Ascending aorta (tissue), 2 donors: ENCODE measurements around the gene DMD. TPM values are rescaled to one million over a fixed set of nuclear protein-coding genes. Genes with fewer than 3 reads are reported as not detected.

Experiments
- DNase-seq, 2 donors: peaks; one replicate each; pipeline ENCODE4 v3.0.0-alpha.2; 2019; ENCODE audit warnings: low spot score in 2 of 2
- H3K27ac ChIP-seq, 2 donors: fragments of 200-600 bp; sonication (generic); one replicate each; pipeline ENCODE4 v1.5.1; 2016 to 2017; ENCODE audit warnings: mild to moderate bottlenecking in 1 of 2
- H3K27me3 ChIP-seq: fragments of 200-600 bp; sonication (generic); one replicate; pipeline ENCODE4 v1.5.1; 2017
- H3K36me3 ChIP-seq, 2 donors: fragments of 200-600 bp; sonication (generic); one replicate each; pipeline ENCODE4 v1.5.1; 2016
- H3K4me1 ChIP-seq, 2 donors: fragments of 200-600 bp; sonication (generic); one replicate each; pipeline ENCODE4 v1.5.1; 2016 to 2017; ENCODE audit warnings: mild to moderate bottlenecking in 1 of 2
- H3K4me3 ChIP-seq, 2 donors: fragments of 200-600 bp; sonication (generic); one replicate each; pipeline ENCODE4 v1.5.1; 2016 to 2017; ENCODE audit warnings: mild to moderate bottlenecking in 1 of 2
- H3K9me3 ChIP-seq, 2 donors: fragments of 200-600 bp; sonication (generic); one replicate each; pipeline ENCODE4 v1.5.1; 2016
- CTCF ChIP-seq, 3 experiments: fragments of 200-600 bp in 2 of 3; fragments of 450-650 bp in 1 of 3; sonication (generic) in 2 of 3; IDR thresholded peaks; one replicate each; pipeline ENCODE4 v1.5.1; 2016 to 2019; ENCODE audit warnings: antibody characterized with exemption in 3 of 3, mild to moderate bottlenecking in 1 of 3, moderate library complexity in 1 of 3
- intact Hi-C: fragments of 100-400 bp; cut with DNase I; formaldehyde crosslinking; loops from one replicate; pipeline ENCODE4 v1.15.1; 2023
- total RNA-seq: library from RNA; depleted of rRNA; stranded (reverse); fragments of >200 nt; gene quantifications from one replicate; pipeline ENCODE4 v1.1.0, GENCODE V29; 2016

DMD gene
- total RNA-seq, 1 donor from 2014 or later, result 40.0 TPM

GRCh38 chrX:31679861-31680260 lies 1531.5 kb downstream of the DMD start:
- H3K36me3 ChIP-seq, result no peaks in the 10 kb centered on the region
- H3K9me3 ChIP-seq, result no peaks in the 10 kb centered on the region
- no peak for DNase-seq
- no peak overlapping the region for H3K27ac ChIP-seq
- H3K27me3 ChIP-seq, result no peaks in the 10 kb centered on the region
- TF ChIP-seq CTCF (IDR thresholded peaks at IDR 0.05), result no peak
- no peaks in the 10 kb centered on the region for H3K4me1 ChIP-seq
- no peak overlapping the region for H3K4me3 ChIP-seq
- intact Hi-C loops, result no loop called here

- intact Hi-C loops, result no loop called here
- TF ChIP-seq CTCF (IDR thresholded peaks at IDR 0.05), result no peak
- no peak overlapping the region for H3K27ac ChIP-seq
- no peaks in the 10 kb centered on the region for H3K27me3 ChIP-seq
- H3K36me3 ChIP-seq, result no peaks in the 10 kb centered on the region
- H3K9me3 ChIP-seq, result no peaks in the 10 kb centered on the region
- DNase-seq, result no peak
- H3K4me3 ChIP-seq, result no peak overlapping the region
- no peaks in the 10 kb centered on the region for H3K4me1 ChIP-seq
These were observed 1541.1 kb downstream of the DMD start for GRCh38 chrX:31670245-31670644.

DNA sequence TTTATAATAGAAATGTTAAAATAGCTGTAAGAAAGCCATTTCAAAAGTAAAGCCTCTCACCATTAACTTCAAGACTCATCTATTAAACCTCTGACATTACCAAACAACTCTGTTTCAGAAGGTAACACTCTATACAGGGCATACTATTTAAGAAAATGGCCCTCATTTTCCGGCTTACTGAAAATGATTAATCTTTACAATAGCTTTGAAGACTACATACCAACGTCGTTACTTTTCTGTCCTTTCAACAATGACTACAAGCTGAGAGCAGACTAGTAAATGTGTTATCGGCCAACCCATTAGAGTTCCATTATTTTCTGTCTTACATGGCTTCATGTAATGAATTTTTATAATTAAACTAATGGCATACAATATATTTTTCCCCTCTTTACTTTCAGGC lies 1545.9 kb downstream of the DMD start:
- no peaks in the 10 kb centered on the region for H3K36me3 ChIP-seq
- no peaks in the 10 kb centered on the region for H3K27me3 ChIP-seq
- intact Hi-C loops, result no loop called here
- H3K4me3 ChIP-seq, result no peak overlapping the region
- H3K4me1 ChIP-seq, result no peaks in the 10 kb centered on the region
- TF ChIP-seq CTCF (IDR thresholded peaks at IDR 0.05), result no peak
- no peaks in the 10 kb centered on the region for H3K9me3 ChIP-seq
- no peak for DNase-seq
- no peak overlapping the region for H3K27ac ChIP-seq

DNA sequence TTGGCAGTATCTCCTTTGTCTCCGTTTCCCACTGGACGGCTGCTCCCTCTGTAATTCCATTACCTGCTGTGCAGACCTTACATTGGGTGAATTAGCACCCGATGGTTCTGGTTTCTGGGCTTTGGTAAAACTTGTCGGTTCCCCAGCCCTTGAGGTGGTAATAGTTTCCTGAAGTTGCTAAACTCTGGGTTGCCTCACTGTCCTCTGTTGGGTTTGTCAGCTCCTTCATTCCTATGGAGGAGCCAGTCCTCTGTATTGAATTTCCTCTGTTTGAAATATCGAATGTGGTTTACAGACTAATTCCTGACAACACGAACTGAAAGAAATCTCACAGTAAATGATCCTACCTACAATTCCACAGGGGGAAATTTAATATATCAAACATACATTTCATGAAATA lies 1548.2 kb downstream of the DMD start:
- no peaks in the 10 kb centered on the region for H3K4me1 ChIP-seq
- no peak overlapping the region for H3K4me3 ChIP-seq
- H3K36me3 ChIP-seq, result no peaks in the 10 kb centered on the region
- H3K27ac ChIP-seq, result no peak overlapping the region
- no peaks in the 10 kb centered on the region for H3K9me3 ChIP-seq
- DNase-seq, result no peak
- intact Hi-C loops, result no loop called here
- no peak for TF ChIP-seq CTCF (IDR thresholded peaks at IDR 0.05)
- H3K27me3 ChIP-seq, result no peaks in the 10 kb centered on the region

- Histone ChIP-seq H3K27me3 (no peaks in the 10 kb centered on the region), H3K36me3 (no peaks in the 10 kb centered on the region), H3K27ac (no peak overlapping the region), H3K9me3 (no peaks in the 10 kb centered on the region), H3K4me3 (no peak overlapping the region), H3K4me1 (no peaks in the 10 kb centered on the region)
- no peak for DNase-seq
- no peak for TF ChIP-seq CTCF (IDR thresholded peaks at IDR 0.05)
- intact Hi-C loops, result no loop called here
These were observed 1550.0 kb downstream of the DMD start for GRCh38 chrX:31661280-31661810.

DNA sequence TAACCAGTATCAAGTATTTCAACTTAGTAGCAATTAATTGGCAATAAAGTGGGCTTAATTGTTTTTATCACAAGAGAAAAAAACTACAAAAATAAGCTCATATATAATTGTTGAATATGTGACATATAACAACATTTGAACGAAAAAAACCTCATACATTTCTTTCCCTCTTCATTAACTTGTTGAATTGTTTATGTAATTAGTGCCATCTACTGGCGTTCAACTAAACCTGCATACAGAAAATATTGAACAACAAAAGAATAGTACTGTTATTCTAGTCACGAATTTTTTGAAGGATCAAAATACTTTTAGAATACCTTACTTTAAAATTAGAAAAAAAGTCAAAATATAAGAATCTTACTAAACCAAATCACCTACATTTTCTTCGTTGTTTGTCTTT lies 1553.0 kb downstream of the DMD start:
- Histone ChIP-seq H3K27ac (no peak overlapping the region), H3K4me1 (no peaks in the 10 kb centered on the region), H3K4me3 (no peak overlapping the region), H3K27me3 (no peaks in the 10 kb centered on the region), H3K9me3 (no peaks in the 10 kb centered on the region), H3K36me3 (no peaks in the 10 kb centered on the region)
- no peak for DNase-seq
- peak in 2 of 3 experiments; percentile 24 to 49 for TF ChIP-seq CTCF (IDR thresholded peaks at IDR 0.05)
- intact Hi-C loops, result loop anchor here (2.0 to 5.0 kb wide), 2 partner anchors 446 to 620 kb away; no protein-coding TSS in a partner anchor
